Measurements from ENCODE around the gene PTGS1.
A peak's percentile ranks its signal among the peaks of the same experiment; 100 is the strongest.
"Not testable (repeated sequence)": the region's sequence is repeated elsewhere in the genome, so short reads cannot be mapped to it uniquely, and the experiment has no call there.

Gene PTGS1

GRCh38 chr9:122370869-122371755 is at the start of gene PTGS1:
Gene PTGS1, plus strand, starts transcription at chr9:122371024. Its CDS starts 61 bp downstream, at chr9:122371085.
- peak; percentile 59 to 88 for DNase-seq

GRCh38 chr9:122322553-122322952 is 48.3 kb upstream of the PTGS1 start:
- DNase-seq = no peak

- DNase-seq = not testable (repeated sequence)
These were observed 46.2 kb upstream of the PTGS1 start for GRCh38 chr9:122324665-122325064.

- no peak for DNase-seq
These were observed 45.7 kb upstream of the PTGS1 start for GRCh38 chr9:122325124-122325523.

- DNase-seq = no peak
These were observed 43.6 kb upstream of the PTGS1 start for GRCh38 chr9:122327175-122327574.

- DNase-seq = peak; percentile 71 to 79
These were observed 41.2 kb upstream of the PTGS1 start for GRCh38 chr9:122329597-122329996.

GRCh38 chr9:122330466-122330865 is 40.4 kb upstream of the PTGS1 start:
- DNase-seq = not testable (repeated sequence)

GRCh38 chr9:122331523-122331927 is 39.3 kb upstream of the PTGS1 start:
- DNase-seq = no peak

- peak; percentile 71 to 84 for DNase-seq
These were observed 38.7 kb upstream of the PTGS1 start for GRCh38 chr9:122332083-122332482.

GRCh38 chr9:122332644-122333043 is 38.2 kb upstream of the PTGS1 start:
- peak in 1 of 2 experiments; percentile 71 for DNase-seq

GRCh38 chr9:122333169-122333808 is 37.5 kb upstream of the PTGS1 start:
- DNase-seq = no peak

GRCh38 chr9:122334916-122335315 is 35.9 kb upstream of the PTGS1 start:
- DNase-seq = no peak

- DNase-seq = no peak
These were observed 34.6 kb upstream of the PTGS1 start for GRCh38 chr9:122336189-122336588.

GRCh38 chr9:122336866-122337555 is 33.8 kb upstream of the PTGS1 start:
- no peak for DNase-seq

- DNase-seq = peak; percentile 58 to 77
These were observed 33.3 kb upstream of the PTGS1 start for GRCh38 chr9:122337556-122337929.

GRCh38 chr9:122338536-122338935 is 32.3 kb upstream of the PTGS1 start:
- DNase-seq = no peak

- peak in 1 of 2 experiments; percentile 18 for DNase-seq
These were observed 31.8 kb upstream of the PTGS1 start for GRCh38 chr9:122338994-122339393.

- no peak for DNase-seq
These were observed 31.2 kb upstream of the PTGS1 start for GRCh38 chr9:122339579-122339978.

- no peak for DNase-seq
These were observed 30.7 kb upstream of the PTGS1 start for GRCh38 chr9:122340161-122340560.

GRCh38 chr9:122342323-122343050 is 28.3 kb upstream of the PTGS1 start:
- no peak for DNase-seq

GRCh38 chr9:122346478-122347347 is 24.1 kb upstream of the PTGS1 start:
- DNase-seq = no peak
